Measurements from ENCODE around the gene PTPN14. TPM values are rescaled to one million over a fixed set of nuclear protein-coding genes. Genes with fewer than 3 reads are reported as not detected.

The PTPN14 gene
- total RNA-seq, 1 experiment from 2014 or later: 37.5 TPM

- H3K27ac ChIP-seq (ENCODE audit: low read depth, low read length): no peak overlapping the region
- no peak overlapping the region for H2AFZ ChIP-seq (ENCODE audit: low read depth, low read length, poor library complexity, severe bottlenecking)
- no peak overlapping the region for H3K4me3 ChIP-seq (replicated peaks in 1 of 2; ENCODE audit: low read depth in 1 of 2, low read length in 2 of 2)
- H3K27me3 ChIP-seq (ENCODE audit: insufficient read depth, low read length): no peaks in the 10 kb centered on the region
- no peak for TF ChIP-seq CBX3 (IDR thresholded peaks at IDR 0.05; ENCODE audit: low read depth)
- no peak for TF ChIP-seq RAD21 (IDR thresholded peaks at IDR 0.05; ENCODE audit: low read depth)
- TF ChIP-seq EZH2 (IDR thresholded peaks at IDR 0.05): no peak
- H3K9ac ChIP-seq (ENCODE audit: low read length): no peak overlapping the region
- intact Hi-C loops (cut with micrococcal nuclease): no loop called here
- RAD21 ChIA-PET (ENCODE audit: low non-redundant PET in 1 of 2, low total read pairs in 2 of 2, uncharacterized antibody in 2 of 2, unreplicated experiment in 2 of 2): no interaction called here
- H3K4me2 ChIP-seq (ENCODE audit: low read length): no peak overlapping the region
- H3K9me2 ChIP-seq (ENCODE audit: insufficient read depth): no peaks in the 10 kb centered on the region
- BruUV-seq (replicated peaks): no TSS peak
- CTCF ChIA-PET: no interaction called here
- H3K36me3 ChIP-seq (ENCODE audit: control insufficient read depth in 1 of 2, insufficient read depth in 2 of 2, low read length in 2 of 2): 0 out of 4 replicates have a peak, but pooled peaks cover 4 to 9% of the 10 kb centered on the region in 2 experiments
- no peaks in the 10 kb centered on the region for H3K79me2 ChIP-seq (ENCODE audit: insufficient read depth, low read length)
- DNase-seq (ENCODE audit: low read depth, low spot score) (no peak), ATAC-seq (no peak)
- H3K4me1 ChIP-seq (ENCODE audit: control insufficient read depth in 1 of 2, insufficient read depth in 2 of 2, low read length in 2 of 2): no peaks in the 10 kb centered on the region
- 0 out of 2 replicates have a peak, but pooled peaks cover 3% of the 10 kb centered on the region for H4K20me1 ChIP-seq (ENCODE audit: insufficient read depth)
- no peaks in the 10 kb centered on the region for H3K9me3 ChIP-seq (ENCODE audit: control insufficient read depth in 1 of 2, insufficient read depth in 1 of 2, low read depth in 1 of 2, low read length in 2 of 2)
- POLR2A ChIA-PET: no interaction called here
These were observed 183.6 kb downstream of the PTPN14 start for GRCh38 chr1:214367841-214368240.

GRCh38 chr1:214364786-214365295, 186.6 kb downstream of the PTPN14 start:
- no peak overlapping the region for H3K9ac ChIP-seq (ENCODE audit: low read length)
- ATAC-seq: no peak
- DNase-seq (ENCODE audit: low read depth, low spot score): no peak
- H3K4me3 ChIP-seq (replicated peaks in 1 of 2; ENCODE audit: low read depth in 1 of 2, low read length in 2 of 2): no peak overlapping the region
- no peak overlapping the region for H3K27ac ChIP-seq (ENCODE audit: low read depth, low read length)
- H3K4me1 ChIP-seq (ENCODE audit: control insufficient read depth in 1 of 2, insufficient read depth in 2 of 2, low read length in 2 of 2): no peaks in the 10 kb centered on the region
- H3K9me3 ChIP-seq (ENCODE audit: control insufficient read depth in 1 of 2, insufficient read depth in 1 of 2, low read depth in 1 of 2, low read length in 2 of 2): no peaks in the 10 kb centered on the region
- no peaks in the 10 kb centered on the region for H3K79me2 ChIP-seq (ENCODE audit: insufficient read depth, low read length)
- RAD21 ChIA-PET (ENCODE audit: low non-redundant PET in 1 of 2, low total read pairs in 2 of 2, uncharacterized antibody in 2 of 2, unreplicated experiment in 2 of 2): no interaction called here
- 0 out of 2 replicates have a peak, but pooled peaks cover 3% of the 10 kb centered on the region for H4K20me1 ChIP-seq (ENCODE audit: insufficient read depth)
- BruUV-seq (replicated peaks): no TSS peak
- intact Hi-C loops (cut with micrococcal nuclease): no loop called here
- no peak overlapping the region for H3K4me2 ChIP-seq (ENCODE audit: low read length)
- no peaks in the 10 kb centered on the region for H3K27me3 ChIP-seq (ENCODE audit: insufficient read depth, low read length)
- TF ChIP-seq YY1 (IDR thresholded peaks at IDR 0.05; ENCODE audit: extremely low read depth, insufficient replicate concordance, low read depth, low read length) (no peak), EGR1 (IDR thresholded peaks at IDR 0.05; ENCODE audit: low read depth) (no peak), SIN3A (IDR thresholded peaks at IDR 0.05; ENCODE audit: low read depth) (no peak), MAX (IDR thresholded peaks at IDR 0.05) (no peak), ZFX (IDR thresholded peaks at IDR 0.05) (no peak), ZNF274 (IDR thresholded peaks at IDR 0.05; ENCODE audit: low read depth, low read length) (no peak), CTCF (IDR thresholded peaks at IDR 0.05 in 2 of 3, conservative IDR thresholded peaks at IDR 0.05 in 1 of 3; ENCODE audit: borderline replicate concordance in 1 of 3, insufficient read depth in 1 of 3, low read depth in 2 of 3, low read length in 2 of 3) (no peak)
- no peaks in the 10 kb centered on the region for H3K9me2 ChIP-seq (ENCODE audit: insufficient read depth)
- CTCF ChIA-PET: no interaction called here
- POLR2A ChIA-PET: no interaction called here
- peaks cover 7 to 13% of the 10 kb centered on the region in 2 experiments; a peak in 2 of 4 replicates for H3K36me3 ChIP-seq (ENCODE audit: control insufficient read depth in 1 of 2, insufficient read depth in 2 of 2, low read length in 2 of 2)
- no peak overlapping the region for H2AFZ ChIP-seq (ENCODE audit: low read depth, low read length, poor library complexity, severe bottlenecking)
